ENCODE data around the gene GNAO1.

DNA sequence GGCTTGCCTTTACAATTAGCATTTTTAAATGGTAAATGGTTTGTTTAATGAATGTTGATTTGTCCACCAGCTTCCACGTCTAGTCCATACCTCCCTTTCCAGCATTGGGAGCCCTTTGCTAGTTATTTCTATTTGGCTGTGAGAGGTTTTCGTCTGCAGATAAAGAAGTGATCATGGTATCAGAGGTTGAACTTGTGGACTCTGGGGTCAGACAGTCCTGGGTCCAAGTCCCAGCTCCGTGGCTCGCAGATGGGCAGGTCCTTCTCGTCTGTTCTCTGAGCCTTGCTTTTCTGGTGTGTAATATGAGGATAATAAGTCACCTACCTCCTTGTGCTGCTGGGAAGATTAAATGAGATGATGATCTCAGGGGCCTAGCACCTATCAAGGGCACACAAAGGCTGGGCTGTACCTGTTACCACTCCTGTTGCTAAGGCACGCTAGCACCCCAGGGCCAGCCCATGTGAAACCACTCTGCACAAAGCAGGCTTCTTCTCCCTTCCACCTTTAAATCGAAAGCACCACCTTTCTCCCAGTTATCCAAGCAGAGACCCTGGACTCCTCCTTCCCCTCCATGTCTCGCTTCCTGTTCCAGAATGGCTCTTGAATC lies 103.9 kb downstream of the GNAO1 start:
- TF ChIP-seq, protein P1, sequence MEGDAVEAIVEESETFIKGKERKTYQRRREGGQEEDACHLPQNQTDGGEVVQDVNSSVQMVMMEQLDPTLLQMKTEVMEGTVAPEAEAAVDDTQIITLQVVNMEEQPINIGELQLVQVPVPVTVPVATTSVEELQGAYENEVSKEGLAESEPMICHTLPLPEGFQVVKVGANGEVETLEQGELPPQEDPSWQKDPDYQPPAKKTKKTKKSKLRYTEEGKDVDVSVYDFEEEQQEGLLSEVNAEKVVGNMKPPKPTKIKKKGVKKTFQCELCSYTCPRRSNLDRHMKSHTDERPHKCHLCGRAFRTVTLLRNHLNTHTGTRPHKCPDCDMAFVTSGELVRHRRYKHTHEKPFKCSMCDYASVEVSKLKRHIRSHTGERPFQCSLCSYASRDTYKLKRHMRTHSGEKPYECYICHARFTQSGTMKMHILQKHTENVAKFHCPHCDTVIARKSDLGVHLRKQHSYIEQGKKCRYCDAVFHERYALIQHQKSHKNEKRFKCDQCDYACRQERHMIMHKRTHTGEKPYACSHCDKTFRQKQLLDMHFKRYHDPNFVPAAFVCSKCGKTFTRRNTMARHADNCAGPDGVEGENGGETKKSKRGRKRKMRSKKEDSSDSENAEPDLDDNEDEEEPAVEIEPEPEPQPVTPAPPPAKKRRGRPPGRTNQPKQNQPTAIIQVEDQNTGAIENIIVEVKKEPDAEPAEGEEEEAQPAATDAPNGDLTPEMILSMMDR (IDR thresholded peaks at IDR 0.05) = no peak
- no peak for TF ChIP-seq POLR2A (IDR thresholded peaks at IDR 0.05)
- TF ChIP-seq EP300 (IDR thresholded peaks at IDR 0.05) = no peak
